ENCODE results near the gene CCDC182. TPM values are rescaled to one million over a fixed set of nuclear protein-coding genes. Genes with fewer than 3 reads are reported as not detected.

The CCDC182 gene
- not detected for polyA plus RNA-seq (ENCODE audit: low read depth in 6 of 6)

- Mint-ChIP-seq H3K4me3 (no peak within 1 kb of the TSS), H3K4me1 (peaks cover 7 to 18% (median 10%) of the 10 kb centered on the region in 3 donors), H3K9me3 (no peaks in the 10 kb centered on the region), H3K36me3 (no peaks in the 10 kb centered on the region), H3K27me3 (peaks cover 4 to 19% (median 8%) of the 10 kb centered on the region in 3 donors), H3K27ac (peak within 1 kb of the TSS in 1 of 6 donors; percentile 60)
- DNase-seq (no peak), ATAC-seq (ENCODE audit: low read depth in 2 of 2) (peak; percentile 54 to 59)
These were observed at the start of gene CCDC182 for GRCh38 chr17:57745242-57745641. Gene CCDC182, minus strand, starts transcription at chr17:57745299. Its CDS starts 27 bp downstream, at chr17:57745272.

- ATAC-seq (ENCODE audit: low read depth in 2 of 2) (no peak), DNase-seq (no peak)
- H3K4me3 Mint-ChIP-seq, result no peak overlapping the region
- no peaks in the 10 kb centered on the region for H3K36me3 Mint-ChIP-seq
- peaks cover 0 to 3% (median 0%) of the 10 kb centered on the region in 7 donors for H3K9me3 Mint-ChIP-seq
- no peak overlapping the region for H3K27ac Mint-ChIP-seq
- no peaks in the 10 kb centered on the region for H3K4me1 Mint-ChIP-seq
- H3K27me3 Mint-ChIP-seq, result peaks cover 0 to 5% (median 0%) of the 10 kb centered on the region in 3 donors
These were observed 49.7 kb upstream of the CCDC182 start for GRCh38 chr17:57794841-57795240.

DNA sequence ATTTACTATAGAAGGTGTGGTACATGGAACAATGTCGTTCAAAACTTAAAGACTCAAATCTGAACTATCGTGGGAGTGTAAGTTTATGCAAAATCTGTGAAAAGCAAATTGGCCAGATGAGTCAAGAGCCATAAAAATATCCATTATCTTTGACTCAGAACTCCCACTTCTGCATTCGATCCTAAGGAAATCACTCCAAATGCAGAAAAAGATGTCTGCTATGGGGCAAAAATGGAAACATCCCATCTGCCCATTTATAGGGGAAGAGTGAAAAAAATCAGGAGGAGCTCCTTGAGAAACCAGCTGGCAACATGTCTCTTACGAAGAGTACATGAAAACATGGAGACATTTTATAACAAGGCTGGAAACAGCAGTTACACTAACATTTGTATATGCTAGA is 43.6 kb upstream of the CCDC182 start:
- Mint-ChIP-seq H3K36me3 (no peaks in the 10 kb centered on the region), H3K9me3 (peaks cover 0 to 3% (median 0%) of the 10 kb centered on the region in 7 donors), H3K27me3 (peaks cover 28 to 32% (median 29%) of the 10 kb centered on the region in 3 donors), H3K4me1 (no peaks in the 10 kb centered on the region), H3K27ac (no peak overlapping the region), H3K4me3 (no peak overlapping the region)
- no peak for ATAC-seq (ENCODE audit: low read depth in 2 of 2)
- no peak for DNase-seq

GRCh38 chr17:57785022-57785421 is 39.9 kb upstream of the CCDC182 start:
- no peak for ATAC-seq (ENCODE audit: low read depth in 2 of 2)
- peaks cover 29 to 32% (median 32%) of the 10 kb centered on the region in 3 donors for H3K27me3 Mint-ChIP-seq
- H3K27ac Mint-ChIP-seq, result no peak overlapping the region
- H3K4me3 Mint-ChIP-seq, result no peak overlapping the region
- DNase-seq, result no peak
- no peaks in the 10 kb centered on the region for H3K36me3 Mint-ChIP-seq
- no peaks in the 10 kb centered on the region for H3K9me3 Mint-ChIP-seq
- no peaks in the 10 kb centered on the region for H3K4me1 Mint-ChIP-seq

DNA sequence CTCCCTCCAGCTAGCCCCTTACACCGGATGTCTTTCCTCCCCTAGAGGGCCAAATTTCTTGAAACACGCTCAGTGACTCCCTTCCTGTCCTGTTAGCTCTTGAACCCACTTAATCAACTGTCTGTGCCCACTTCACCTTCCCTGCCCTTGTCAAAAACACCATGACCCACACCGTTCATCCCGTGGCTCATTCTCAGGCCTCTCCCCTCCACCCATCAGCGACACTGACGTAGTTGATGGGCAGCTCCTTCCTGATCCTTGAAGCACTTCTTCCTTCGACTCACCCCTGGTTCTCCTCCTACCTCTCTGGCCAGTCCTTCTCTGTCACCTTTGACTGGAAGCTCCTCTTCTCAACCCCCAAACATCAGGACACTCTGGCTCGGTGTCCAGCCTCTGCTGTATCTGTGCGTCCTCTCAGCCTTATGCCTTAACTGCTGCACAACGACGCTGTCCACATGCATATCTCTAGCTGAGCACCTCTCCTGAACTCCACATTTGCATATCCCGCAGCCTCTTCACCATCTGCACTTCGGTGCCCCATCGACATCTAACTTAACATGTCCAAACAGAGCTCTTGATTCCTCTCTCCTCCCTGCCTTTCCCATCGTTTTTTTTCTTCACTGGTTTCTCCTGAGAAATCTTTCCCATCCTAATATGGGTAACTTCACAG is 39.3 kb upstream of the CCDC182 start:
- ATAC-seq (ENCODE audit: low read depth in 2 of 2), result no peak
- Mint-ChIP-seq H3K27me3 (peaks cover 29 to 32% (median 29%) of the 10 kb centered on the region in 3 donors), H3K27ac (no peak overlapping the region)

GRCh38 chr17:57783338-57783742 is 38.2 kb upstream of the CCDC182 start:
- H3K4me3 Mint-ChIP-seq, result no peak overlapping the region
- peak; percentile 66 for DNase-seq

More for the DNA sequence above, 39.3 kb upstream of the CCDC182 start:
- Mint-ChIP-seq H3K9me3 (no peaks in the 10 kb centered on the region), H3K4me3 (no peak overlapping the region), H3K36me3 (no peaks in the 10 kb centered on the region), H3K4me1 (no peaks in the 10 kb centered on the region)
- no peak for DNase-seq

DNA sequence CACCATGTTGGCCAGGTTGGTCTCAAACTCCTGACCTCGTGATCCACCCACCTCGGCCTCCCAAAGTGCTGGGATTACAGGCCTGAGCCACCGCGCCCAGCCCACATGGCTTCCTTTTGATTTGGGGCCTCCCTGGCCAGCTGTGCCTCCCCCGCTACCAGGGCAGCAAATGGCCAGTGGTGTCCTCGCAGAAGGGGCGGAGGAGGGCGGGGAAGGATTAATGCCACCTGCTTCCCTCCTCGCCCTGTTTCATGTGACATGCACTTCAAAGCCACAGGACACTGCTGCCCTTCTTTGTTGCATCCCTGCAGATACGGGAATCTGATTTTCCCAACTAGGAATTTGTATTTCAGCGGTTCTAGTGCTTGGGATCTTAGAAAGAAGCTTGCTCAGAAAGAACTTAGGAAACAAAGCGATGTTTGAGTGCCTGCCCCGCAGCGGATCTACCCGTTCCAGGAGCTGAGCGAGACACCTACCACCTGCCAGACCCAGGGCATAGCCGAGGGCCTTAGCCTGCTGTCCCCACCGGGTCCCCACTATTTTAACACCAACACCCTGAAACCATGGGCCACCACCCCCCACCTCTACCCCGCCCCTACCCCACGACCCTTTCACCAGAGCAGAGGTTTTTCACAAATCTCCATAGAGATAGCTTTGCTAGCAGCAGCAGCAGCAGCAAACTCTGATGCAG is 37.7 kb upstream of the CCDC182 start:
- Mint-ChIP-seq H3K27ac (no peak overlapping the region), H3K27me3 (peaks cover 14 to 22% (median 14%) of the 10 kb centered on the region in 3 donors), H3K4me3 (peak overlapping the region in 1 of 8 donors; percentile 11), H3K4me1 (no peaks in the 10 kb centered on the region), H3K9me3 (no peaks in the 10 kb centered on the region), H3K36me3 (no peaks in the 10 kb centered on the region)
- no peak for ATAC-seq (ENCODE audit: low read depth in 2 of 2)
- DNase-seq, result no peak

More at GRCh38 chr17:57783338-57783742, 38.2 kb upstream of the CCDC182 start:
- ATAC-seq (ENCODE audit: low read depth in 2 of 2), result peak; percentile 88 to 92
- Mint-ChIP-seq H3K27ac (no peak overlapping the region), H3K4me1 (no peaks in the 10 kb centered on the region), H3K36me3 (no peaks in the 10 kb centered on the region), H3K9me3 (no peaks in the 10 kb centered on the region), H3K27me3 (peaks cover 19 to 28% (median 19%) of the 10 kb centered on the region in 3 donors)

- no peak for ATAC-seq (ENCODE audit: low read depth in 2 of 2)
- Mint-ChIP-seq H3K27ac (peak overlapping the region in 1 of 6 donors; percentile 9), H3K4me3 (no peak overlapping the region), H3K9me3 (no peaks in the 10 kb centered on the region), H3K27me3 (peaks cover 7 to 17% (median 13%) of the 10 kb centered on the region in 3 donors), H3K36me3 (no peaks in the 10 kb centered on the region), H3K4me1 (no peaks in the 10 kb centered on the region)
- no peak for DNase-seq
These were observed 37.0 kb upstream of the CCDC182 start for GRCh38 chr17:57782062-57782490.

DNA sequence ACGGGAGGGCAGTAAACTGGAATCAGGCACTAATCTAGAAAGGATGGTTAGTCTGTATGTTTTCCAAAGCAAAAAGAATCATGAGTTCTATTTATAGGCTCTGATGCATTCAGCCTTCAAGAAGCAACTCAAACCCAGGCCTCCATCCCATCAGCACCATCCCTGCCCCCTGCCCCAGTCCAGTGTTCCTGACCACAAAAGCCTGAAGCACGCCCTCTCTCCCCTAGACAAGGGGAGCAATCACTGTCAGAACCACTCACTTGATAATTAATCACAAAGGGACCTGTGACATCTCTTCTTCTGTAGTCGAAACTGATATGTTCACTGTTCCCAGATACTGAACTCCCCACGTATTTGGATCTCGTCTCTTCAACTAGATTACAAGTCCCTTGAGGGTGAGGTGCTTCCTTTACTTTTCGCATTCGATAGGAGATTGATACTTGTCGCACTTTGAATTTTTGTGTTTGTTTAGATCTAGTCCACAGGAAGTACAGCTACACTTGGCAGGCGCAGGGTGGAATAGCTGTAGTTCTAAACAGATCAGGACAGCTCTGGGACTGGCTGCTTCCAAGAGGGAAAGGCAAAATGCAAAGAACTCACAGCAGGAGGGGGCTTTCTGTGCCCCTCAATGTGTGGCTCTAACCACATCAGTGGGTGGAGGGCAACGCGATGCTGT is 36.4 kb upstream of the CCDC182 start:
- ATAC-seq (ENCODE audit: low read depth in 2 of 2) (no peak), DNase-seq (no peak)
- H3K27me3 Mint-ChIP-seq, result peaks cover 5 to 12% (median 9%) of the 10 kb centered on the region in 3 donors
- no peak overlapping the region for H3K4me3 Mint-ChIP-seq
- no peaks in the 10 kb centered on the region for H3K9me3 Mint-ChIP-seq
- H3K4me1 Mint-ChIP-seq, result no peaks in the 10 kb centered on the region
- no peaks in the 10 kb centered on the region for H3K36me3 Mint-ChIP-seq
- peak overlapping the region in 2 of 6 donors; percentile 9 to 41 for H3K27ac Mint-ChIP-seq

DNA sequence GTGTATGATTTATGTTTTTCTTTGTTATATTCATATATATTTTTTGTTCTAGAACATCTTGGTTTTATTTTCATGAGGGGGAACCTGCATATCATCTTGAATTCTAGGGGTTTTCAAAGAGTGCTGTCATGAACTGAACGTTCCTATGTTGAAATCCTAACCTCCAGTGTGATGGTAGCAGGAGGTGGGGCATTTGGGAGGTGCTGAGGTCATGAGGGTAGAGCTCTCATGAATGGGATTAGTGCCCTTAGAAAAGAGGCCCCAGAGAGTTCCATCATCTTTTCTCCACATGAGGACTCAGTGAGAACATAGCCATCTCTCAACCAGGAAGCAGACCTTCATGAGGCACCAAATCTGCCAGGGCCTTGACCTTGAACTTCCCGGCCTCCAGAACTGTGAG is 34.6 kb upstream of the CCDC182 start:
- Mint-ChIP-seq H3K27ac (no peak overlapping the region), H3K4me1 (no peaks in the 10 kb centered on the region), H3K36me3 (no peaks in the 10 kb centered on the region), H3K4me3 (peak overlapping the region in 1 of 8 donors; percentile 63), H3K9me3 (no peaks in the 10 kb centered on the region), H3K27me3 (peaks cover 16 to 22% (median 19%) of the 10 kb centered on the region in 3 donors)
- ATAC-seq (ENCODE audit: low read depth in 2 of 2) (no peak), DNase-seq (no peak)

DNA sequence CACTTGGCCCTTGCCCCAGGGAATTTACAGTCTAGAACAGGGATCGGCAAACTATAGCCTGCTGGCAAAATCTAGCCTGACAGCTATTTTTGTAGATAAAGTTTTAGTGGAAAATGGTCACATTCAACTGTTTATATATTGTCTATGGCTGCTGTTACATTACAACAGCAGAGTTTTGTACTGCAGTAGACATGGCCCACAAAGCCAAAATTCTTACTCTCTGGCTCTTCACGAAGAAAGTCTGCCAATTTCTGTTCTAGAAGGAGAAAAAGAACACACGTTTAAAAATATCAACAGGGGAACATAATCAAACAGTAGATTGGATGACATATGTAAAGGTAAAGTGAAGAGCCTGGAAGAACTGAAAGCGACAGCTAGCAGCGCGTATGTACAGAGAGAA is 33.2 kb upstream of the CCDC182 start:
- ATAC-seq (ENCODE audit: low read depth in 2 of 2) (no peak), DNase-seq (no peak)
- Mint-ChIP-seq H3K27me3 (peaks cover 19 to 25% (median 20%) of the 10 kb centered on the region in 3 donors), H3K4me3 (no peak overlapping the region), H3K9me3 (no peaks in the 10 kb centered on the region), H3K27ac (no peak overlapping the region), H3K36me3 (no peaks in the 10 kb centered on the region), H3K4me1 (no peaks in the 10 kb centered on the region)

DNA sequence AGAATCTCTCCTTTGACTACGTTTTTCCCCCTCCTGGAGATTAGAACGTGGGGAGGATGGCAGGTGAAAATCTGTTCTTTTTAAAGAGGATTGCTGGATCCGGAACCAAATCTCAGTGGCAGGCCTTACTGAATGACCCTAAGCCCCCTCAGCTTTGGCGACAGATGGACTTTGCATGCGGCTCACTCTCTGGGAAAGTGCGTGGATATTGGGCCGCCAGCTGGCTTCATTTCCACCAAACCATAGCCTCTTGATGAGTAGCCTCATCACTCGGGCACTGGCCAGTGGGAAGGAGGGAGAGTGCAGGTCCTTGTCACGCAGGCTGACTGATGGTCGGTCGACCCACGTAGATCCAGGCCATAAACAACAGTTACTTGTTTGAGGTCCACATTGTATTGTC is 31.3 kb upstream of the CCDC182 start:
- Mint-ChIP-seq H3K27me3 (peaks cover 26 to 43% (median 27%) of the 10 kb centered on the region in 3 donors), H3K27ac (no peak overlapping the region), H3K9me3 (no peaks in the 10 kb centered on the region), H3K4me3 (no peak overlapping the region), H3K36me3 (no peaks in the 10 kb centered on the region), H3K4me1 (no peaks in the 10 kb centered on the region)
- DNase-seq, result no peak
- no peak for ATAC-seq (ENCODE audit: low read depth in 2 of 2)

GRCh38 chr17:57774872-57775271 is 29.8 kb upstream of the CCDC182 start:
- Mint-ChIP-seq H3K36me3 (no peaks in the 10 kb centered on the region), H3K27ac (no peak overlapping the region), H3K27me3 (peaks cover 26 to 49% (median 27%) of the 10 kb centered on the region in 3 donors), H3K4me3 (no peak overlapping the region), H3K9me3 (no peaks in the 10 kb centered on the region), H3K4me1 (no peaks in the 10 kb centered on the region)
- DNase-seq, result no peak
- no peak for ATAC-seq (ENCODE audit: low read depth in 2 of 2)

Data from naive B cell (primary cell).